B cell (primary cell): ENCODE measurements around the gene ADAM23.

ENCODE experiments used
- EZH2 ChIP-seq: IDR thresholded peaks from 2 replicates; pipeline ENCODE4 v1.6.1; 2012; ENCODE audit warnings: borderline replicate concordance, low read depth, mild to moderate bottlenecking, moderate library complexity, low read length; ENCODE audit not compliant: insufficient read depth, poor library complexity, severe bottlenecking
- TF ChIP-seq, protein P1 (sequence below): fragments of 200-600 bp; IDR thresholded peaks from one replicate; pipeline ENCODE4 v1.8.0; 2022; ENCODE audit warnings: antibody characterized with exemption, mild to moderate bottlenecking

DNA sequence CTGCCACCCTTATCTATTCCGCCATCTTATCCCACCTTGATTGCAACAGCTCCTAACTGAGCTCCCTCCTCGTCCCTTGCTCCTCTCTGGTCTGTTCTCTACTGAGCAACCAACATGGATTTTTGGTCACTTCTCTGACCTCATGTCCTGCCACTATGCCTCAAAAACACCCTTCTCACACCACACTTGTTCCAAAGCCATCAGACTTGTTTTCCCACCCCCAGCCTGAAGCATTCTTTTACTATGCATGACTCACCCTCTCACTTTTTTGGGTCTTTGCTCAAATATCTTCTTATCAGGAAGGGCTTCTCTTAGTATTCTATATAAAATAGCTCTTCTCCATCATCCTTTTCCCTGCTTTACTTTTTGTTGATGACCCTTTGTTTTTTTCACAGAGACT, 196.3 kb downstream of the ADAM23 start:
- TF ChIP-seq, protein P1, sequence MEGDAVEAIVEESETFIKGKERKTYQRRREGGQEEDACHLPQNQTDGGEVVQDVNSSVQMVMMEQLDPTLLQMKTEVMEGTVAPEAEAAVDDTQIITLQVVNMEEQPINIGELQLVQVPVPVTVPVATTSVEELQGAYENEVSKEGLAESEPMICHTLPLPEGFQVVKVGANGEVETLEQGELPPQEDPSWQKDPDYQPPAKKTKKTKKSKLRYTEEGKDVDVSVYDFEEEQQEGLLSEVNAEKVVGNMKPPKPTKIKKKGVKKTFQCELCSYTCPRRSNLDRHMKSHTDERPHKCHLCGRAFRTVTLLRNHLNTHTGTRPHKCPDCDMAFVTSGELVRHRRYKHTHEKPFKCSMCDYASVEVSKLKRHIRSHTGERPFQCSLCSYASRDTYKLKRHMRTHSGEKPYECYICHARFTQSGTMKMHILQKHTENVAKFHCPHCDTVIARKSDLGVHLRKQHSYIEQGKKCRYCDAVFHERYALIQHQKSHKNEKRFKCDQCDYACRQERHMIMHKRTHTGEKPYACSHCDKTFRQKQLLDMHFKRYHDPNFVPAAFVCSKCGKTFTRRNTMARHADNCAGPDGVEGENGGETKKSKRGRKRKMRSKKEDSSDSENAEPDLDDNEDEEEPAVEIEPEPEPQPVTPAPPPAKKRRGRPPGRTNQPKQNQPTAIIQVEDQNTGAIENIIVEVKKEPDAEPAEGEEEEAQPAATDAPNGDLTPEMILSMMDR = no peak
- TF ChIP-seq EZH2 = no peak
